GM23338 (cell line): Measurements from ENCODE around the gene GRHL3. TPM values are rescaled to one million over a fixed set of nuclear protein-coding genes. Genes with fewer than 3 reads are reported as not detected.

Experiments used
- ATAC-seq: fragments of 200-7000 bp; cut with Tn5 transposase; 3 replicates; pipeline ENCODE4 v1.9.1; 2020
- DNase-seq: peaks from one replicate; pipeline ENCODE4 v3.0.0-alpha.2; 2015; ENCODE audit warnings: low spot score
- H2AFZ ChIP-seq: fragments of 200-600 bp; sonication (generic); 2 replicates; pipeline ENCODE4 v1.8.0; 2016; ENCODE audit warnings: antibody characterized with exemption, mild to moderate bottlenecking, moderate library complexity
- H3F3A ChIP-seq: fragments of 200-600 bp; sonication (generic); replicated peaks from 2 replicates; pipeline ENCODE4 v1.8.0; 2017; ENCODE audit warnings: antibody characterized with exemption, mixed run types, low read depth
- H3K27ac ChIP-seq: fragments of 200-600 bp; sonication (generic); 2 replicates; pipeline ENCODE4 v1.6.1; 2016; ENCODE audit warnings: low read depth
- H3K27me3 ChIP-seq: fragments of 200-600 bp; sonication (generic); 2 replicates; pipeline ENCODE4 v1.8.0; 2016; ENCODE audit warnings: mild to moderate bottlenecking, mixed run types, moderate library complexity; ENCODE audit not compliant: insufficient read depth
- H3K36me3 ChIP-seq: fragments of 200-600 bp; sonication (generic); 2 replicates; pipeline ENCODE4 v1.8.0; 2016; ENCODE audit warnings: mild to moderate bottlenecking; ENCODE audit not compliant: insufficient read depth
- H3K4me1 ChIP-seq: fragments of 200-600 bp; sonication (generic); 2 replicates; pipeline ENCODE4 v1.8.0; 2016; ENCODE audit warnings: mild to moderate bottlenecking, moderate library complexity; ENCODE audit not compliant: insufficient read depth
- H3K4me2 ChIP-seq: fragments of 200-600 bp; sonication (generic); 2 replicates; pipeline ENCODE4 v1.7.1; 2017; ENCODE audit warnings: mixed run types
- H3K4me3 ChIP-seq: fragments of 200-600 bp; sonication (generic); 2 replicates; pipeline ENCODE4 v1.6.1; 2016; ENCODE audit warnings: mixed run types
- H3K79me2 ChIP-seq: fragments of 200-600 bp; sonication (generic); replicated peaks from 2 replicates; pipeline ENCODE4 v1.8.0; 2017; ENCODE audit warnings: mild to moderate bottlenecking; ENCODE audit not compliant: insufficient read depth
- H3K9me2 ChIP-seq: fragments of 200-600 bp; sonication (generic); 2 replicates; pipeline ENCODE4 v1.8.0; 2017; ENCODE audit not compliant: insufficient read depth
- H4K20me1 ChIP-seq: fragments of 200-600 bp; sonication (generic); replicated peaks from 2 replicates; pipeline ENCODE4 v1.8.0; 2017; ENCODE audit warnings: mild to moderate bottlenecking; ENCODE audit not compliant: insufficient read depth
- H3K27ac Mint-ChIP-seq: 2 replicates; pipeline ENCODE4 v1.8.0; 2020; ENCODE audit warnings: inconsistent platforms, mild to moderate bottlenecking, moderate library complexity, mixed read lengths
- H3K27me3 Mint-ChIP-seq: 3 replicates; pipeline ENCODE4 v1.8.0; 2022; ENCODE audit warnings: low read depth, mild to moderate bottlenecking, moderate library complexity, mixed read lengths, inconsistent platforms; ENCODE audit not compliant: insufficient read depth, poor library complexity
- H3K36me3 Mint-ChIP-seq: 3 replicates; pipeline ENCODE4 v1.8.0; 2021; ENCODE audit warnings: low read depth, mild to moderate bottlenecking, inconsistent platforms, moderate library complexity, mixed read lengths
- H3K4me1 Mint-ChIP-seq: 3 replicates; pipeline ENCODE4 v1.8.0; 2020; ENCODE audit warnings: mild to moderate bottlenecking, inconsistent platforms, mixed read lengths
- H3K4me3 Mint-ChIP-seq: 3 replicates; pipeline ENCODE4 v1.8.0; 2021; ENCODE audit warnings: moderate library complexity, mild to moderate bottlenecking, inconsistent platforms, mixed read lengths
- H3K9me3 Mint-ChIP-seq: 3 replicates; pipeline ENCODE4 v1.8.0; 2020; ENCODE audit warnings: moderate library complexity, mild to moderate bottlenecking, inconsistent platforms, mixed read lengths
- polyA plus RNA-seq: library from polyadenylated mRNA; unstranded; fragments of >200 nt; fragmentation: Nextera tagmentation; extraction: Ambion mirVana; gene quantifications from 2 replicates; pipeline ENCODE4 v1.2.1, GENCODE V29; 2016
- total RNA-seq: library from RNA; depleted of rRNA; stranded (reverse); fragments of >200 nt; shearing (Covaris generic); gene quantifications from 2 replicates; pipeline ENCODE4 v1.2.3, GENCODE V29; 2014
- TF ChIP-seq, protein P1 (sequence below), 2 experiments: fragments of 200-600 bp in 1 of 2; sonication (generic) in 1 of 2; conservative IDR thresholded peaks; 2 replicates each; pipeline versions ENCODE4 v1.5.1 to v1.6.1; 2016 to 2017; ENCODE audit warnings: antibody characterized with exemption in 2 of 2, low read depth in 2 of 2, mild to moderate bottlenecking in 2 of 2, moderate library complexity in 1 of 2
- TF ChIP-seq, protein P2 (sequence below): fragments of 250-450 bp; sonication (Bioruptor Pico); IDR thresholded peaks from 2 replicates; pipeline ENCODE4 v1.5.0; 2020; ENCODE audit warnings: mild to moderate bottlenecking, moderate library complexity
- TF ChIP-seq, protein P3 (sequence below): IDR thresholded peaks from one replicate; pipeline ENCODE4 v1.6.1; 2018; ENCODE audit warnings: antibody characterized with exemption; ENCODE audit not compliant: unreplicated experiment

GRHL3 gene
- total and polyA plus RNA-seq, 2 experiments from 2014 or later = 0.78 to 1.1 TPM

DNA sequence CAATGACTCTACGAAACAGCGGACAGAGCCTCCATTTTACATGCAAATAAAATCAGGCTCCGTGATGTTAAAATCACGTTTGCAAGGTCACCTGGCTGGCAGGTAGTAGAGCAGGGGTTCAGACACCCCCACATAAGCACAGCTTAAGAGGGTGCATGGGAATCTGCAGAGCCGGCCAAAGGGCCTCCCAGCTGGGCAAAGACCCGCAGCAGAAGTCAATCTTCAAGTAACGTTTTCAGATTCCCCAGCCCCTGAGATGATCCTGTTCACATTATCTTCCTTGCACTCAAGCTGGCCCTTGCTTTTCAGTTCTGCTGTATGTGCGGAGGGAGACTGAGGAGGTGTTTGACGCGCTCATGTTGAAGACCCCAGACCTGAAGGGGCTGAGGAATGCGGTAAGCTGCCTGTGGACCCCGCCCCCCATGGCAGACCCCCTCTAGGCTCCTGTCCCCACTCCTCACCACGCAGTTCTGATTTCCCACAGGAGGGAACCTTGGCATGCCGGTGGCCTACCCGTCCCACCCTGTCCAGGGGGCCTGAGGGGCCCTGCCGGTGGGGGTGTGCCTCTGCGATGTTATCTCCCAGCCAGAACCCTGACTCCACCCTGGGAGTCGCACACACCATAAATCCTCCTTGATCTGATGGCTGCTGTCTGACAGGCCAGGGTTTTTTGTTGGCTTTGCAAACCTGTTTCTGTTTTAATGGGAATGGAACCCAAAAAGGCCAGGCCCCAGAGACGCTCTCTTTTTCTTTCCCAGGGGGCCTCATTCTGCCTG is 28.2 kb downstream of the GRHL3 start:
- H3K4me2 ChIP-seq = no peak overlapping the region
- H2AFZ ChIP-seq = no peak overlapping the region
- no peaks in the 10 kb centered on the region for H3K36me3 ChIP-seq
- ATAC-seq = no peak
- H3K27ac Mint-ChIP-seq = no peak overlapping the region
- H3K4me1 Mint-ChIP-seq = peaks cover 7% of the 10 kb centered on the region
- no peaks in the 10 kb centered on the region for H3K4me1 ChIP-seq
- no peaks in the 10 kb centered on the region for H3K36me3 Mint-ChIP-seq
- no peaks in the 10 kb centered on the region for H3K9me2 ChIP-seq
- H3K27me3 ChIP-seq = no peaks in the 10 kb centered on the region
- H3K79me2 ChIP-seq = no peaks in the 10 kb centered on the region
- no peak overlapping the region for H3K4me3 Mint-ChIP-seq
- peaks cover 10% of the 10 kb centered on the region for H3K27me3 Mint-ChIP-seq
- no peaks in the 10 kb centered on the region for H3F3A ChIP-seq
- H3K9me3 Mint-ChIP-seq = no peaks in the 10 kb centered on the region
- no peak overlapping the region for H3K4me3 ChIP-seq
- no peak for DNase-seq
- TF ChIP-seq, protein P1, sequence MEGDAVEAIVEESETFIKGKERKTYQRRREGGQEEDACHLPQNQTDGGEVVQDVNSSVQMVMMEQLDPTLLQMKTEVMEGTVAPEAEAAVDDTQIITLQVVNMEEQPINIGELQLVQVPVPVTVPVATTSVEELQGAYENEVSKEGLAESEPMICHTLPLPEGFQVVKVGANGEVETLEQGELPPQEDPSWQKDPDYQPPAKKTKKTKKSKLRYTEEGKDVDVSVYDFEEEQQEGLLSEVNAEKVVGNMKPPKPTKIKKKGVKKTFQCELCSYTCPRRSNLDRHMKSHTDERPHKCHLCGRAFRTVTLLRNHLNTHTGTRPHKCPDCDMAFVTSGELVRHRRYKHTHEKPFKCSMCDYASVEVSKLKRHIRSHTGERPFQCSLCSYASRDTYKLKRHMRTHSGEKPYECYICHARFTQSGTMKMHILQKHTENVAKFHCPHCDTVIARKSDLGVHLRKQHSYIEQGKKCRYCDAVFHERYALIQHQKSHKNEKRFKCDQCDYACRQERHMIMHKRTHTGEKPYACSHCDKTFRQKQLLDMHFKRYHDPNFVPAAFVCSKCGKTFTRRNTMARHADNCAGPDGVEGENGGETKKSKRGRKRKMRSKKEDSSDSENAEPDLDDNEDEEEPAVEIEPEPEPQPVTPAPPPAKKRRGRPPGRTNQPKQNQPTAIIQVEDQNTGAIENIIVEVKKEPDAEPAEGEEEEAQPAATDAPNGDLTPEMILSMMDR (conservative IDR thresholded peaks at IDR 0.05; ENCODE audit: low read depth in 2 of 2) = no peak
- TF ChIP-seq, protein P2, sequence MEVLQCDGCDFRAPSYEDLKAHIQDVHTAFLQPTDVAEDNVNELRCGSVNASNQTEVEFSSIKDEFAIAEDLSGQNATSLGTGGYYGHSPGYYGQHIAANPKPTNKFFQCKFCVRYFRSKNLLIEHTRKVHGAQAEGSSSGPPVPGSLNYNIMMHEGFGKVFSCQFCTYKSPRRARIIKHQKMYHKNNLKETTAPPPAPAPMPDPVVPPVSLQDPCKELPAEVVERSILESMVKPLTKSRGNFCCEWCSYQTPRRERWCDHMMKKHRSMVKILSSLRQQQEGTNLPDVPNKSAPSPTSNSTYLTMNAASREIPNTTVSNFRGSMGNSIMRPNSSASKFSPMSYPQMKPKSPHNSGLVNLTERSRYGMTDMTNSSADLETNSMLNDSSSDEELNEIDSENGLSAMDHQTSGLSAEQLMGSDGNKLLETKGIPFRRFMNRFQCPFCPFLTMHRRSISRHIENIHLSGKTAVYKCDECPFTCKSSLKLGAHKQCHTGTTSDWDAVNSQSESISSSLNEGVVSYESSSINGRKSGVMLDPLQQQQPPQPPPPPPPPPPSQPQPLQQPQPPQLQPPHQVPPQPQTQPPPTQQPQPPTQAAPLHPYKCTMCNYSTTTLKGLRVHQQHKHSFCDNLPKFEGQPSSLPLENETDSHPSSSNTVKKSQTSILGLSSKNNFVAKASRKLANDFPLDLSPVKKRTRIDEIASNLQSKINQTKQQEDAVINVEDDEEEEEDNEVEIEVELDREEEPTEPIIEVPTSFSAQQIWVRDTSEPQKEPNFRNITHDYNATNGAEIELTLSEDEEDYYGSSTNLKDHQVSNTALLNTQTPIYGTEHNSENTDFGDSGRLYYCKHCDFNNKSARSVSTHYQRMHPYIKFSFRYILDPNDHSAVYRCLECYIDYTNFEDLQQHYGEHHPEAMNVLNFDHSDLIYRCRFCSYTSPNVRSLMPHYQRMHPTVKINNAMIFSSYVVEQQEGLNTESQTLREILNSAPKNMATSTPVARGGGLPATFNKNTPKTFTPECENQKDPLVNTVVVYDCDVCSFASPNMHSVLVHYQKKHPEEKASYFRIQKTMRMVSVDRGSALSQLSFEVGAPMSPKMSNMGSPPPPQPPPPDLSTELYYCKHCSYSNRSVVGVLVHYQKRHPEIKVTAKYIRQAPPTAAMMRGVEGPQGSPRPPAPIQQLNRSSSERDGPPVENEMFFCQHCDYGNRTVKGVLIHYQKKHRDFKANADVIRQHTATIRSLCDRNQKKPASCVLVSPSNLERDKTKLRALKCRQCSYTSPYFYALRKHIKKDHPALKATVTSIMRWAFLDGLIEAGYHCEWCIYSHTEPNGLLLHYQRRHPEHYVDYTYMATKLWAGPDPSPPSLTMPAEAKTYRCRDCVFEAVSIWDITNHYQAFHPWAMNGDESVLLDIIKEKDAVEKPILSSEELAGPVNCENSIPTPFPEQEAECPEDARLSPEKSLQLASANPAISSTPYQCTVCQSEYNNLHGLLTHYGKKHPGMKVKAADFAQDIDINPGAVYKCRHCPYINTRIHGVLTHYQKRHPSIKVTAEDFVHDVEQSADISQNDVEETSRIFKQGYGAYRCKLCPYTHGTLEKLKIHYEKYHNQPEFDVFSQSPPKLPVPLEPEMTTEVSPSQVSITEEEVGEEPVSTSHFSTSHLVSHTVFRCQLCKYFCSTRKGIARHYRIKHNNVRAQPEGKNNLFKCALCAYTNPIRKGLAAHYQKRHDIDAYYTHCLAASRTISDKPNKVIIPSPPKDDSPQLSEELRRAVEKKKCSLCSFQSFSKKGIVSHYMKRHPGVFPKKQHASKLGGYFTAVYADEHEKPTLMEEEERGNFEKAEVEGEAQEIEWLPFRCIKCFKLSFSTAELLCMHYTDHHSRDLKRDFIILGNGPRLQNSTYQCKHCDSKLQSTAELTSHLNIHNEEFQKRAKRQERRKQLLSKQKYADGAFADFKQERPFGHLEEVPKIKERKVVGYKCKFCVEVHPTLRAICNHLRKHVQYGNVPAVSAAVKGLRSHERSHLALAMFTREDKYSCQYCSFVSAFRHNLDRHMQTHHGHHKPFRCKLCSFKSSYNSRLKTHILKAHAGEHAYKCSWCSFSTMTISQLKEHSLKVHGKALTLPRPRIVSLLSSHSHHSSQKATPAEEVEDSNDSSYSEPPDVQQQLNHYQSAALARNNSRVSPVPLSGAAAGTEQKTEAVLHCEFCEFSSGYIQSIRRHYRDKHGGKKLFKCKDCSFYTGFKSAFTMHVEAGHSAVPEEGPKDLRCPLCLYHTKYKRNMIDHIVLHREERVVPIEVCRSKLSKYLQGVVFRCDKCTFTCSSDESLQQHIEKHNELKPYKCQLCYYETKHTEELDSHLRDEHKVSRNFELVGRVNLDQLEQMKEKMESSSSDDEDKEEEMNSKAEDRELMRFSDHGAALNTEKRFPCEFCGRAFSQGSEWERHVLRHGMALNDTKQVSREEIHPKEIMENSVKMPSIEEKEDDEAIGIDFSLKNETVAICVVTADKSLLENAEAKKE (CRISPR knock-in tag) = no peak
- TF ChIP-seq, protein P3, sequence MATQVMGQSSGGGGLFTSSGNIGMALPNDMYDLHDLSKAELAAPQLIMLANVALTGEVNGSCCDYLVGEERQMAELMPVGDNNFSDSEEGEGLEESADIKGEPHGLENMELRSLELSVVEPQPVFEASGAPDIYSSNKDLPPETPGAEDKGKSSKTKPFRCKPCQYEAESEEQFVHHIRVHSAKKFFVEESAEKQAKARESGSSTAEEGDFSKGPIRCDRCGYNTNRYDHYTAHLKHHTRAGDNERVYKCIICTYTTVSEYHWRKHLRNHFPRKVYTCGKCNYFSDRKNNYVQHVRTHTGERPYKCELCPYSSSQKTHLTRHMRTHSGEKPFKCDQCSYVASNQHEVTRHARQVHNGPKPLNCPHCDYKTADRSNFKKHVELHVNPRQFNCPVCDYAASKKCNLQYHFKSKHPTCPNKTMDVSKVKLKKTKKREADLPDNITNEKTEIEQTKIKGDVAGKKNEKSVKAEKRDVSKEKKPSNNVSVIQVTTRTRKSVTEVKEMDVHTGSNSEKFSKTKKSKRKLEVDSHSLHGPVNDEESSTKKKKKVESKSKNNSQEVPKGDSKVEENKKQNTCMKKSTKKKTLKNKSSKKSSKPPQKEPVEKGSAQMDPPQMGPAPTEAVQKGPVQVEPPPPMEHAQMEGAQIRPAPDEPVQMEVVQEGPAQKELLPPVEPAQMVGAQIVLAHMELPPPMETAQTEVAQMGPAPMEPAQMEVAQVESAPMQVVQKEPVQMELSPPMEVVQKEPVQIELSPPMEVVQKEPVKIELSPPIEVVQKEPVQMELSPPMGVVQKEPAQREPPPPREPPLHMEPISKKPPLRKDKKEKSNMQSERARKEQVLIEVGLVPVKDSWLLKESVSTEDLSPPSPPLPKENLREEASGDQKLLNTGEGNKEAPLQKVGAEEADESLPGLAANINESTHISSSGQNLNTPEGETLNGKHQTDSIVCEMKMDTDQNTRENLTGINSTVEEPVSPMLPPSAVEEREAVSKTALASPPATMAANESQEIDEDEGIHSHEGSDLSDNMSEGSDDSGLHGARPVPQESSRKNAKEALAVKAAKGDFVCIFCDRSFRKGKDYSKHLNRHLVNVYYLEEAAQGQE = no peak
- H4K20me1 ChIP-seq = no peaks in the 10 kb centered on the region
- H3K27ac ChIP-seq = no peak overlapping the region
